ENCODE results near the gene ATP6V1G2.

Gene ATP6V1G2

DNA sequence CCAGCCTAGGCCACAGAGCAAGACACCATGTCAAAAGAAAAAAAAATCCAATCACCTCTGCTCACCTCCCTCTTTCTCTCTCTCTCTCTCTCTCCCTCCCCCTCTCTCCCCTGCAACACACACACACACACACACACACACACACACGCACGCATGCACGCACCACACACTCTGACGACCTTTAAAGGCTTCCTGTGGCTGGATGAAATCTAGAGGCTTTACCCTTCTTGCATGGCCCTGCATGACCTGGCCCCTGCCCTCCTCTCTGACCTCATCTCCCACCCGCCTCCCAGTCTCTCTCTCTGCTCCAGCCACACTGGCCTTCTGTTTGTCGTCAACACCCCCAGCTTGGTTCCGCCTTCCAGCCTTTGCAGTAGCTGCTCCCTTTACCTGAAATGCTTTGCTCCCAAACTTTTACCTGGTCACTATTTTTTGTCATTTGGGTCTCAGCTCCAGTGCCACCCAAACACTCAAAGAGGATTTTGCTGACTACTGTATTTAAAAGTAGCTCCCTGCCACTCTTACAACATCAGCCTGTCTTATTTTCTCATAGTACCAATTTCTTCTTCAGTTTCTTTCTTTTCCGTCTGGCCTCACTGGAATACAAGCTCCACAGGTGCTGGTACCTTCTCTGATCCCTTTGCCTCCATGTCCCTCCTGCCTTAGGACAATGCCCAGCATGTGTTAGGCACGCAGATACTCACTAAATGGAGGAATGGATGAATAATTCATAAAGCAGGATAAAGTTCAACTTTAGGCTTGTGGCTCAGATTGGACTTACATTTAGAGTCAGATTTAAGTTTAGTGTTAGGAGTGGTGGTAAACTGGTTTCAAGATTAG lies 21.3 kb upstream of the ATP6V1G2 start:
- TF ChIP-seq, protein P1, sequence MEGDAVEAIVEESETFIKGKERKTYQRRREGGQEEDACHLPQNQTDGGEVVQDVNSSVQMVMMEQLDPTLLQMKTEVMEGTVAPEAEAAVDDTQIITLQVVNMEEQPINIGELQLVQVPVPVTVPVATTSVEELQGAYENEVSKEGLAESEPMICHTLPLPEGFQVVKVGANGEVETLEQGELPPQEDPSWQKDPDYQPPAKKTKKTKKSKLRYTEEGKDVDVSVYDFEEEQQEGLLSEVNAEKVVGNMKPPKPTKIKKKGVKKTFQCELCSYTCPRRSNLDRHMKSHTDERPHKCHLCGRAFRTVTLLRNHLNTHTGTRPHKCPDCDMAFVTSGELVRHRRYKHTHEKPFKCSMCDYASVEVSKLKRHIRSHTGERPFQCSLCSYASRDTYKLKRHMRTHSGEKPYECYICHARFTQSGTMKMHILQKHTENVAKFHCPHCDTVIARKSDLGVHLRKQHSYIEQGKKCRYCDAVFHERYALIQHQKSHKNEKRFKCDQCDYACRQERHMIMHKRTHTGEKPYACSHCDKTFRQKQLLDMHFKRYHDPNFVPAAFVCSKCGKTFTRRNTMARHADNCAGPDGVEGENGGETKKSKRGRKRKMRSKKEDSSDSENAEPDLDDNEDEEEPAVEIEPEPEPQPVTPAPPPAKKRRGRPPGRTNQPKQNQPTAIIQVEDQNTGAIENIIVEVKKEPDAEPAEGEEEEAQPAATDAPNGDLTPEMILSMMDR (conservative IDR thresholded peaks at IDR 0.05; ENCODE audit: low read depth, low read length) = no peak
- H3K4me3 ChIP-seq (ENCODE audit: low read length) = no peak overlapping the region
- no peak for DNase-seq (ENCODE audit: low read depth)

DNA sequence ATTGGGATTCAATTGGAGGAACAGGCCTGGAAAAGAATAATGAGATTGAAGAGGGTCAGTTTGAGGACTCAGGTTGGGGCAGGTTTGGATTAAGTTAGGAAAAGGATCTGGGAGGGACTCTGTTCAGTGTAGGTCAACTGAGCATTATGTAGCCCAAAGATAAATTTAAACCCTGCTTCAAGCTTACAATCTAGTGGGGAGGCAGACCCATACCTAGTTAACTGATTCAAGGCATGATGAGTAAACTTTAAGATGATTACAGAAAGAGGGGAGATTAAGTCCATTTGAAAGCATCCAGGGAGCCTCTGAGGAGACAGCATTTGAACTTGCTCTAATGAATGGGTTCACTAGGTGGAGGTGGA lies 14.3 kb upstream of the ATP6V1G2 start:
- no peak for DNase-seq (ENCODE audit: low read depth)
- TF ChIP-seq, protein P1 (conservative IDR thresholded peaks at IDR 0.05; ENCODE audit: low read depth, low read length) = no peak
- no peak overlapping the region for H3K4me3 ChIP-seq (ENCODE audit: low read length)

DNA sequence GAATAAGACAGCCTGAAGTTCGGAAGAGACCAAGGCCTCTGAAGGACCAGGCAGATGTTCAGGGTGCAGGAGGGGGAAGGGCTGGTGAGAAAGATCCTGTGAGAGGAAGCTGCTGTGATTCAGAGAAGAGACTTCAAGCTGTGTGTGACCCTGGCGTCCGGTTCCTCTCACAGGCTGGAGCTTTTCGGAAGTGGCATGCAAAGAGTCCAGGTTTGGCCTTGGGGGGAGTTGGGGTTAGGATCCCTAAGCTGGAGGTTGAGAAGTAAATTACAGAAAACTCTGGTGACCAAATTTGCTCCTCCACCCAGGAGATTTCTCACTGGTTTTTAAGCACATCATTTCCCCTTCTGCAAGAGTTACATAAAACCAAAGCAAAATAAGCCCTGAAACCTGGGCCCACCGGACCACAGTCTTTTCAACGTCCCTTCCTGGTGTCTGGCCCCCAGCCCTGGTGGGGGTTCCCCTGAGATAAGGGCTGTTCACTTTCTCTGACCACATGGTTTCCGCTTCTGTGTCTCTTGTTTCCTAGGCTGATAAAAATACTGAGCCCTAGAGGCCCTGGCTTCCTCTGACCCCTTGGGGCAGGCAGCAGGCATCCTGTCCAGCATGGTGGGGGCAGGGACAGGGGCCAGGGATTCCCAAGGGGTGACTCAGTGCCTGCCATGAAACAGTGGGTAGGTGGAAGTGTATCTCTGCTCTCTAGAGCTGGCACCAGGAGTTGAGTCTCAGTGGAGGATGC lies 13.7 kb upstream of the ATP6V1G2 start:
- no peak overlapping the region for H3K4me3 ChIP-seq (ENCODE audit: low read length)
- TF ChIP-seq, protein P1 (conservative IDR thresholded peaks at IDR 0.05; ENCODE audit: low read depth, low read length) = no peak
- no peak for DNase-seq (ENCODE audit: low read depth)

DNA sequence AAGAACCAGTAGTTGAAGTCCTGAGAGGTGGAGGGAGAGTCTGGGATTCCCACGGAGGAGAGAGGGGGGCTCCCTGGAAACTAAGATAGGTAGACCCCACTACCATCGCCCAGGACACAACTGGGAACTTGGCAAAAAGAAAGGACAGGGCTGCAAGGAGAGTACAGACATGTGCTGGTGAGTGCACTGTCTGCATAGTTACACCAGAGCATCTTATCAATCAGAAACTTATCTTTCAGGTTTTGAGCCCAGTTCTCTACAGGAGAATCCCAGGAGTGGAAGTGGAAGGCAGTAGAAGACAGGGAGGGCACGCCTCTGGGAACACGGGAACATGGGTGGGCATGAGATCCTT lies 13.2 kb upstream of the ATP6V1G2 start:
- no peak overlapping the region for H3K4me3 ChIP-seq (ENCODE audit: low read length)
- TF ChIP-seq, protein P1 (conservative IDR thresholded peaks at IDR 0.05; ENCODE audit: low read depth, low read length) = no peak
- no peak for DNase-seq (ENCODE audit: low read depth)

DNA sequence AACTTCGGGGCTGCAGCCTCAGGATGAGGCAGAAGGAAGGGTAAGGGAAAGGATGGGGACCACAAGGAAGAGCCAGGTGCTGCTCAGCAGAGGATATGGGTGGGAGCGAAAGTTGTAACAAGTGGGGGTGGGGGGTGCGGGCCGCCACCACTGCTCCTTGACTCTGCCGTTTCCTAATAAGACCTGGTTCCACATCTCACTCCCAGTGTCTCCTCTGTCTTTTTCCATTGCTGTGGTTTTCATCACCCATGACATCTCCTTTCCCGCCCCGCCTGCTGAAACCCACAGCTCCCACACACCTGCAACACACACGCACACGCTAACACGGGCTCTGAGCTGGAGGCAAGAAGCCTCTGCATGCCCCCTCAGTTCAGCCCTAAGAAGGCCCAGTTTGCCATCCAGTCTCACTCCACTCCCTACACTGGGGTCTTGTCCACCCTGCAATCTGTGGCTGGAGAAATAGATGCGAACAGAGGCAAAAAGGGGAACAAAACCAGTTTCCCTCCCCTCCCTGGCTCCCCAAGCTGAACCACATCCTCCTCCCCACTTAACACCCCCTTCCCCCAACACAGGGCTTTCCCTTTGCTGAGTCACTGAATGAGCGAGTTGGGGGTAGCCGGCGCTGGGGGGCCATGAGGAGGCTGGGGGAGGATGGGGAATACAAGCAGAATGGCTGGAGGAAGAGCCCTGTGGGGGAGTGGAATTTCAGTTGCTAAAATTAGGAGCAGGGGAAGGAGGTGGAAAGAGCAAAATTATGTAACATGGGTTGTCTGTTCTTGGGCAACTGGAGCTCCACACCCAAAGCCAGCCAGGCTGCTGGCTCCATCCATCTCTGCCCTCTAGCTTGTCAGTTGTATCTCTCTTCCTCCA lies 12.5 kb upstream of the ATP6V1G2 start:
- TF ChIP-seq, protein P1 (conservative IDR thresholded peaks at IDR 0.05; ENCODE audit: low read depth, low read length) = no peak
- H3K4me3 ChIP-seq (ENCODE audit: low read length) = no peak overlapping the region
- no peak for DNase-seq (ENCODE audit: low read depth)

DNA sequence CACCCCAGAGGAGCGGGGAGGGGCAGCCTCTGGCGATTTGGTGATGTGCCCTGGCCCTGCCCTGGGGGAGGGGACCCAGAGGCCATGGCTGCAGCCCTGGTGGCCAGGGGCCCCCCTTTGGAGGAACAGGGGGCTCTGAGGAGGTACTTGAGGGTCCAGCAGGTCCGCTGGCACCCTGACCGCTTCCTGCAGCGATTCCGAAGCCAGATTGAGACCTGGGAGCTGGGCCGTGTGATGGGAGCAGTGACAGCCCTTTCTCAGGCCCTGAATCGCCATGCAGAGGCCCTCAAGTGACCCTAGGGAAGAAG lies 11.9 kb upstream of the ATP6V1G2 start:
- no peak overlapping the region for H3K4me3 ChIP-seq (ENCODE audit: low read length)
- no peak for DNase-seq (ENCODE audit: low read depth)
- TF ChIP-seq, protein P1 (conservative IDR thresholded peaks at IDR 0.05; ENCODE audit: low read depth, low read length) = no peak
